IPS-20b (cell line): ENCODE measurements around the gene CRIP2.

Experiments used
- H3K27ac ChIP-seq: one replicate; pipeline ENCODE4 v1.5.1; 2013; ENCODE audit warnings: low read length
- H3K27me3 ChIP-seq: 2 replicates; pipeline ENCODE4 v1.6.1; 2013; ENCODE audit warnings: mild to moderate bottlenecking, low read length, inconsistent platforms; ENCODE audit not compliant: insufficient read depth
- H3K36me3 ChIP-seq: 2 replicates; pipeline ENCODE4 v1.6.1; 2013; ENCODE audit warnings: low read depth, mild to moderate bottlenecking, inconsistent platforms, low read length, moderate library complexity; ENCODE audit not compliant: insufficient read depth
- H3K4me1 ChIP-seq: 2 replicates; pipeline ENCODE4 v1.6.1; 2013; ENCODE audit warnings: mild to moderate bottlenecking, control low read depth, inconsistent platforms, low read length, moderate library complexity; ENCODE audit not compliant: insufficient read depth
- H3K4me3 ChIP-seq: 2 replicates; pipeline ENCODE4 v1.5.1; 2013; ENCODE audit warnings: mild to moderate bottlenecking, low read length, inconsistent platforms
- H3K9ac ChIP-seq: 2 replicates; pipeline ENCODE4 v1.6.1; 2013; ENCODE audit warnings: low read depth, mild to moderate bottlenecking, inconsistent platforms, low read length, moderate library complexity
- H3K9me3 ChIP-seq: 2 replicates; pipeline ENCODE4 v1.6.1; 2013; ENCODE audit warnings: mild to moderate bottlenecking, low read depth, low read length, inconsistent platforms; ENCODE audit not compliant: insufficient read depth

The CRIP2 gene

DNA sequence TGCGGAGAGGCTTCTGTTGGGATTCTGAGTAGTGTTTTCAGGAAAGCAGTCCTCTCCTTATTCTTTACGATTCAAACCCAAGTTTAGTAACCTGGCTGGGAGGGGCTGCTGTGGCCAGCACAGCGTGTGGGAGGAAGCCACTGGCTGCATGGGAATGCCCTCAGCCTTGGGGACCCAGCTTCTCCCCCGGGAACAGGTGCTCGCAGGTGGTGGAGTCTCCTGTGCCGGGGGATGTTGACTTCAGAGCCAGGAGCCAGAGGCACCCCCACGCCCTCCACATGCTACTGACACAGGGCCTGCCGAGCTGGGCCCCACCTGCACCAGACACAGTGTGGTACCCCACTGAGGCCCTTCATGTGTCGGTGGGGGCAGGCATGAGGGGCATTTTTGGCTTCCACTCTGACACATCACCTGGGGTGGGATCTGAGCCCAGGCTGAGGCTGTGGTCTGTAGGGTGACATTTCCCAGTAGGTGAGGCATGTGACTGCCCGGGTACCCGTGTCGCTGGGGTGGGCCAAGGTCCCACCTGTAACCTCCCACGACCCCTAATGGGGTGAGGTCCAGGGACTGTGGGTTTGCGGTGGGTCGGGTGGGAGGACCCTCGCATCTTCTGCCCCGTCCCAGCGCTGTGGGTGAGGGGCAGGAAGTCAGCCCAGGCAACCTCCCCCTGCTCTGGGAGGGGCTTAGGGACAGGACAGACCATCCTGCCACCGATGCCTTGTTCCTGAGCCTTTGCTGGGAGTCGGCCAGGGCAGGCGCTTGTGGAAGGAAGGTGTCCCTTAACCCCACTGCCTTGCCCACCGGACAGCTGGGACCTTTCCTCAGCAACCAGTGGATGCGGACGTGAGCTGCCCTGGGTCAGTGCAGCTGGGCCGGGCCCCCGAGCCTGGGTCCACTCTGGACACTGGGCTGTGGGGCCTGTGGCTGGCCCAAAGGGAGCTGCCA lies 28.4 kb upstream of the CRIP2 start:
- H3K9ac ChIP-seq, result no peak overlapping the region
- no peaks in the 10 kb centered on the region for H3K9me3 ChIP-seq

DNA sequence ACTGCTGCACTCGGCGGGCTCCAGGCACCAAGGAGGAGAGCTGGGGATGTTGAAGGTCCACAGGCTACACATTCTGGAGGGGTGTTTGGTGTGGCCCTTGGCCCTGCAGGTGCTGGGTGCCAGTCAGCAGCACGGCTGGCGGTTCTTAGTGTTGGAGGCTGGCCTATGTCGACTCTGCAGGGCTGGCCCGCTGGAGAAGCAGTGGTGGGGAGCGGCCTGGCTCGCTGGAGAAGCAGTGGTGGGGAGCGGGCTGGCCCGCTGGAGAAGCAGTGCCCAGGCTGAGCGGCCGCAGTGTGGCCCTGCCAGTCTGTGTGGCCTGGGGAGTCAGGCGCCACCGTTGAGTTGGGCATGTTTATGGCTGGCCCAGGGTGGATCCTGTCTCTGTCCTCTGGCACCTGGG lies 27.6 kb upstream of the CRIP2 start:
- Histone ChIP-seq H3K27me3 (no peaks in the 10 kb centered on the region), H3K27ac (no peak overlapping the region), H3K4me1 (no peaks in the 10 kb centered on the region), H3K4me3 (no peak overlapping the region), H3K9me3 (no peaks in the 10 kb centered on the region), H3K36me3 (peaks cover 39% of the 10 kb centered on the region), H3K9ac (no peak overlapping the region)

More for the DNA sequence above, 28.4 kb upstream of the CRIP2 start:
- Histone ChIP-seq H3K27ac (no peak overlapping the region), H3K27me3 (no peaks in the 10 kb centered on the region), H3K4me1 (no peaks in the 10 kb centered on the region), H3K36me3 (peaks cover 36% of the 10 kb centered on the region), H3K4me3 (no peak overlapping the region)

DNA sequence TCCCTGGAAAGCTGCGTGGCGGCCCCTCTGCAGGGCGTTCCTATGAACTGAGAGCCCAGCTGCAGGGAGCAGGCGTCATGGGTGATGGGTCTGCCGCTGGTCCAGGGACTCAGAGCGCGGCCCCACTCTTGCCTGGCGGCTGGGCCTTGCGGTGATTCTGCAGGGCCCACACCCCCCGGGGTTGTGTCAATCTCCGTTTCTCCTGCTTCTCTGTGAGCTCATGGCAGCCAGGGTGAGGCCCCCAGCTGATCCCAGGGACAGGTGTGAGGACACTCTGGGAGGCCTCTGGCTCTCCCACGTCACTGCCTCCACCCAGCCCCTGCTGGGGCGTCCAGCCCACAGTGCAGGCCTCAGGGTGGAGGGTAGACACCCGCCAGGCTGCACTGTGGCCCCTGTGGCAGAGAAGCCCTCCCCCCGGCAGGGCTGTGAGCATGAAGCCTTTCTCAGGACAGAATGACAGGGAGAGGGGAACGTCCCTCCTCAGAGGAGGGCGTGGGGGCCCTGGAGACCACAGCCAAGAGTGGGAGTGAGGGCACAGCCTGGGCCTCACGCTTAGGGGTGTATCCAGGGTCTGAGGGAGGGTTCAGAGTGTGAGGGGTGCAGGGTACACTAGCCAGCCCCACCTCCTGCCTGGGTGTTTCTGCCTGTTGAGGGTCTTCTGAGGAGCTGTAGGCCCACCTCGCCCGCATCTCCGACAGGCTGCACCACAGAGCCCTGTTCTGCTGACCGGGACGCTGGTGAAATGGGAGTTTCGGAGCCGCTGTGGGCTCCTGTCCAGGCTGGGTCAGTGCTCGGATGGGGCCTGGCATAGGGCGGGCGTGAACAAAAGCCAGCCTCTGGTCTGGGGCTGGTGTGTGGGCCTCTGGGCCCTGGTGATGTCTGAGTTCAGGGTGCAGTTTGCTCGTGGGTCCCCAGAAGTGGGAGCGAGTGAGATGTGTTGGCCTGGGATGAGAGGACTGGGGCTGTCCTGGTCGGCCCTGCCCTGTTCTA lies 26.7 kb upstream of the CRIP2 start:
- Histone ChIP-seq H3K9me3 (no peaks in the 10 kb centered on the region), H3K4me1 (no peaks in the 10 kb centered on the region), H3K27ac (no peak overlapping the region), H3K4me3 (no peak overlapping the region), H3K36me3 (peaks cover 39% of the 10 kb centered on the region), H3K27me3 (no peaks in the 10 kb centered on the region), H3K9ac (no peak overlapping the region)

DNA sequence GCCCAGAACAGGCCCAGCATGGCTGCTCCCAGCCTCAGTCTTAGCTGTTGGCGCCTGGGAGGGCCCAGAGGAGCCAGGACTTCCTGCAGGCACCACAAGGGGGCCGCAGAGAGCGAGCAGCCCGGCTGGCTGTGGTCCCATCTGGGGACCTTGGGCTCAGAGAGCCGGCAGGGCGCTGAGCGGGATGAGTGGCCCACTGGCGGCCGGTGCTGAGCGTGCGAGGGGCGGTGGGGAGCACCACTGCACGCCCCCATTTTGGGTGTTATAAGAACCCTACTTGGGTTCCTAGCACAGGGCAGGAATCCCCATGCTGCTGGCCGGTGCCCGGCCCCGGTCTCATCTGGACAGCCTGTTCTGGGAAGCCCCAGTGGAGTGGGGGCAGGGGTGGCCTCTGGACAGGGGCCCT lies 25.9 kb upstream of the CRIP2 start:
- Histone ChIP-seq H3K27me3 (no peaks in the 10 kb centered on the region), H3K36me3 (peaks cover 39% of the 10 kb centered on the region), H3K4me3 (no peak overlapping the region), H3K4me1 (no peaks in the 10 kb centered on the region), H3K9me3 (no peaks in the 10 kb centered on the region), H3K27ac (no peak overlapping the region), H3K9ac (no peak overlapping the region)

DNA sequence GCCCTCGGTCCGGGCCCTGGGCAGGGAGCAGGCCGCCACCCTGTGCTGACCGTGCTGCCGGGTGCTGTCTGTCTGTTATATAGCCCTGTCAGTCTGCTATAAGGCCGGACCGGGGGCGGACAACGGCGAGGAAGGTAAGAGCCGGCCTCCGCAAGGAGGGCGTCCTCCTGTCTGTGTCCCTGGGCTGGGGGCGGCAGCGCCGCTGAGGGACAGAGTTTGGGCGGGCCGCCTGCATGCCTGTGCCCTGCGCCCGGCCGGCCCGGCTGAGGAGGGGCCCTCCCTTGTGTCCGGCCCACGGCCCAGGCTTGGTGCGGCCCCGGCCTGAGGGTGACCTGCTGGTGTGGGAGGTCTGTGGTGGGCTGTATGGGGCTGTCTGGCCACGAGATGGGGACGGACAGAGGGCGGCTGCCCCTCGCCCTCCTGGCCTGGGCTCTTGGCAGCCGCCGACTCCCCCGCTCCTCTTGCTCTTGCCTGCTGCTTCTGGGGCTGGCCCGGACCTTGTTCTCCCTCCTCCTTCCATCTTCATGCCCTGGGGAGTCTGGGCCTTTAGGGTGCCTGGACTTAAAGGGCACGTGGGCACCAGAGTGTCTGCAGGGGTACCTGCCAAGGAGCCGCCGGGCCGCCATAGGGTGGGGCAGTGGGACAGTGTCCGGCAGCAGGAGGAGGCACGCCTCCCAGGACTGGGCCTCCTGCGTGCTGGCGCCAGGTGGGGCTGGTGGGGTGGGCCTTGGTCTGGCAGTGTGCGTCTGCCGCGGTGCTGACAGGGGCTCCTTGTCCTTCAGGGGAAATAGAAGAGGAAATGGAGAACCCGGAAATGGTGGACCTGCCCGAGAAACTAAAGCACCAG lies 25.1 kb upstream of the CRIP2 start:
- H3K36me3 ChIP-seq, result peaks cover 47% of the 10 kb centered on the region
- H3K4me1 ChIP-seq, result no peaks in the 10 kb centered on the region
- no peaks in the 10 kb centered on the region for H3K9me3 ChIP-seq
- H3K27me3 ChIP-seq, result no peaks in the 10 kb centered on the region
- H3K9ac ChIP-seq, result no peak overlapping the region
- H3K4me3 ChIP-seq, result no peak overlapping the region
- no peak overlapping the region for H3K27ac ChIP-seq

DNA sequence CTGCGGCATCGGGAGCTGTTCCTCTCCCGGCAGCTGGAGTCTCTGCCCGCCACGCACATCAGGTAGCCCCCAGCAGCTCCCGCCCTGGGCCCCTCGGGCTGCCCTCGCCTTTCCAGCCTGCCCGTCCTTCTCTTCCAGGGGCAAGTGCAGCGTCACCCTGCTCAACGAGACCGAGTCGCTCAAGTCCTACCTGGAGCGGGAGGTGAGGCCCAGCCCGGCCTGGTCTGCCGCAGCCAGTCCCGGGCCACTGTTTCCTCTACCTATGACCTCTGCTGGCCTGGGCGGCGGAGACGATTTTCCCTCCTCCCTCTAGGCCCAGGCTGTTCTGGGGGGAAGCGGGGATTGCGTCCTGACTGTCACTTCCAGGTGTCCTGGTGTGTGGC lies 24.5 kb upstream of the CRIP2 start:
- Histone ChIP-seq H3K27ac (no peak overlapping the region), H3K4me3 (no peak overlapping the region), H3K9ac (no peak overlapping the region), H3K36me3 (peaks cover 52% of the 10 kb centered on the region), H3K9me3 (no peaks in the 10 kb centered on the region), H3K4me1 (no peaks in the 10 kb centered on the region), H3K27me3 (no peaks in the 10 kb centered on the region)

DNA sequence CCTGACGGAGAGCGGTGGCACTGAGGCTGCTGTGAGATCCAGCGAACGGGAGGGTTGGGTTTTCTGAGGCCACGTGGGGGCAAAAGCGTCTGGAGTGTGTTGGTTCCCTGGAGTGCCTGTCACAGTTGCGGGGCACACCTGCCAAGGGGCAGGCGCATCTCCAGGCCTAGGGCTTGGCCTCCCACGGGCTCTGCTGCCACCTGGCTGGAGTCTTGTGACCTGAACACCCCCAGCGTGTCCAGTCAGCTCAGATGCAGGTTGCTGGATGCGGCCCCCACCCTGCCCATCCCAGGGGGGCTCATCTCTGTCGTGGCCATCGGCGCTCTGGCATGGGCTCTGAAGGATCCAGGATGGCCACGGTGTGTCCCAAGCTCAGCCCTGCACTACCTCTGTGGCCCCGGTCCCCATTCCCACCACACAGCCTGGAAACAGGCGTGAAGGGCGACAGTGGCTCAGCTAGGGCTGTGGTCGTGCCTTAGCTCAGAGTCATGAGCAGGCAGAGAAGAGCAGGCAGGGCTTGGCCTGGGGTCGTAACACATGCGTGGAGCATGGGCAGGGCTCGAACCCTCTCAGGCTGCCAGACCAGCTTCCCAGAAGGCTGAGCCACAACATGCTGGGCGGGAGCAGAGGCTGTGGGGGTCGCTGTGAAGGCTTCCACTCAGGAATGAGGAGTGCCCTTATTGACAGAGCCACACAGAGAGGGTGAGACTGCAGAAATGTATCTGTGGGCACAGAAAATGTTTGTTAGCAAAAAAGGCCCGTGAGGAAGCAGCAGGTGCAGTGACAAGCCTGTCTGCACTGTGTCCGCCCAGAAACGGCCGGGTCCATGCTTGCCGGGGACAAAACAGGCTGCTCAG lies 23.5 kb upstream of the CRIP2 start:
- H3K9me3 ChIP-seq, result no peaks in the 10 kb centered on the region
- no peaks in the 10 kb centered on the region for H3K4me1 ChIP-seq
- H3K36me3 ChIP-seq, result peaks cover 62% of the 10 kb centered on the region
- no peak overlapping the region for H3K27ac ChIP-seq
- H3K4me3 ChIP-seq, result no peak overlapping the region
- H3K27me3 ChIP-seq, result no peaks in the 10 kb centered on the region
- no peak overlapping the region for H3K9ac ChIP-seq

DNA sequence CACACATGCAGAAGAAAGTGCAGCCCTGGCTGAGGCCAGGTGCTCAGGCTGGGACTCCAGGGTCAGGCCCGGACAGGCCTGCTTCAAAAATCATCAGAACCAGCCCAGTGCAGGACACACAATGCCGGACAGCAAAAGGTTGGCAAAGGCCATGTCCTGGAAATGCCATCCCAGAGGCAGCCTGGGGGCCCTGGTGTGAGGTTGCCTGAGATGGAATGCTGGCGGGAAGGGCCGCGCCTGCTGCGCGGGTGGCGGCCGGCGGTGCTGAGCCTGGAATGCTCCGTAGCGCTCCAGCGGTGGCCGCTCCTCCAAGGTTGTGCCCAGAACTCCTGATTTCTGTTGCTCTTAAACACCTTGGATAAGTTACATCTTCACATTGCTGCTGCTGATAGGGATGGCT lies 21.7 kb upstream of the CRIP2 start:
- Histone ChIP-seq H3K27ac (no peak overlapping the region), H3K4me1 (no peaks in the 10 kb centered on the region), H3K36me3 (peaks cover 79% of the 10 kb centered on the region), H3K27me3 (no peaks in the 10 kb centered on the region), H3K9me3 (no peaks in the 10 kb centered on the region), H3K4me3 (no peak overlapping the region), H3K9ac (no peak overlapping the region)

DNA sequence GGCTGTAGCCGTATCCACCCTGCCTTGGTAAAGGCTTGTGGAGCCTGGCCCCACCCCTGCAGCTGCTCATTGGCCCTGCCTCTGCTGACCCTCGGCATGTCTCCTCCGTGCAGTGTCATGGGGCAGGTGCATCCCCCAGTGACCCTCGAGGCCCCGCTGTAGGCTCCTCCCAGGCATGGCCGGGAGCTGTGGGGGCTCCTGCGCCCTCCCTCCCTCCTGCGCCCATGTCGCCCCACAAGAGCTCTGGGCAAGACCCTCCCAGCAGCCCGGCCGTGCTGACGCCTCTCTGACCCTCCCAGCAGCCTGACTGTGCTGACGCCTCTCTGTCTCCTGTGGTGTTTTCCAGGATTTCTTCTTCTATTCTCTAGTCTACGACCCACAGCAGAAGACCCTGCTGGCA lies 20.8 kb upstream of the CRIP2 start:
- no peaks in the 10 kb centered on the region for H3K4me1 ChIP-seq
- no peaks in the 10 kb centered on the region for H3K27me3 ChIP-seq
- H3K9me3 ChIP-seq, result no peaks in the 10 kb centered on the region
- H3K9ac ChIP-seq, result no peak overlapping the region
- no peak overlapping the region for H3K27ac ChIP-seq
- H3K4me3 ChIP-seq, result no peak overlapping the region
- H3K36me3 ChIP-seq, result peaks cover 84% of the 10 kb centered on the region

DNA sequence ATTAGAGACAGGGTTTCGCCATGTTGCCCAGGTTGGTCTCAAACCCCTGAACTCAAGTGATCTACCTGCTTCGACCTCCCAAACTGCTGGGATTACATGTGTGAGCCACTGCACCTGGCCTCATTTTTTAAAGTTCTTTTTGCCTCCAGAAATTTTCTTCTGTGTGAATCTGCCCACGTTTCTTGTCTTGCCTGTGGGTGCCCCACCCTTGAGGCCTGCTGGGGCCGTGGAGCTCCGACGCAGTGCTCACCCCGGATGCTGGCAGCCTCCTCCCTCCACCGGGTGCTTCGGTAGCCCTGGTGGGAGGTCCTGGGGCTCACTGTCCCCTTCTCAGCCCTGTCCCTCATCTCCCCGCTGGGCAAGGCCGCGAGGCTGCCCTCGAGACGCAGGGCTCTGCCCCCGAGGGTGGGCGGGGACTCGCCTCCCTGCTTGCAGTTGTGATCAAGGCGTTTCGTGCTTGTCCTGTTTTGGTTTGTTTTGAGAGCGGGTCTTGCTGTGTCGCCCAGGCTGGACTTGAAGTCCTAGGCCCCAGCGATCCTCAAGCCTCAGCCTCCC lies 19.5 kb upstream of the CRIP2 start:
- peaks cover 78% of the 10 kb centered on the region for H3K36me3 ChIP-seq
- no peak overlapping the region for H3K9ac ChIP-seq
- no peak overlapping the region for H3K4me3 ChIP-seq
- H3K27me3 ChIP-seq, result no peaks in the 10 kb centered on the region
- H3K27ac ChIP-seq, result no peak overlapping the region
- H3K4me1 ChIP-seq, result no peaks in the 10 kb centered on the region
- H3K9me3 ChIP-seq, result no peaks in the 10 kb centered on the region
